ENCODE data around the gene PELI2.

Gene PELI2

GRCh38 chr14:56137849-56138248 lies 19.6 kb downstream of the PELI2 start:
- peaks cover 11% of the 10 kb centered on the region for H3K79me2 ChIP-seq
- H2AFZ ChIP-seq, result no peak overlapping the region
- H3K27ac ChIP-seq, result no peak overlapping the region
- H3K4me1 ChIP-seq, result peaks cover 3% of the 10 kb centered on the region
- no peak overlapping the region for H3K4me3 ChIP-seq (ENCODE audit: low read depth, low read length)
- no peaks in the 10 kb centered on the region for H3K9me3 ChIP-seq (ENCODE audit: control insufficient read depth, low read length)
- H3K4me2 ChIP-seq (ENCODE audit: low read length), result no peak overlapping the region
- no peaks in the 10 kb centered on the region for H3K27me3 ChIP-seq (ENCODE audit: control insufficient read depth, insufficient read depth, low read length)
- TF ChIP-seq CTCF (IDR thresholded peaks at IDR 0.05), result no peak
- H3K36me3 ChIP-seq (ENCODE audit: control insufficient read depth, insufficient read depth, low read length), result no peaks in the 10 kb centered on the region
- H3K9ac ChIP-seq, result no peak overlapping the region

- no peak overlapping the region for H3K27ac ChIP-seq
- H3K79me2 ChIP-seq, result peaks cover 11% of the 10 kb centered on the region
- no peaks in the 10 kb centered on the region for H3K27me3 ChIP-seq (ENCODE audit: control insufficient read depth, insufficient read depth, low read length)
- H3K4me2 ChIP-seq (ENCODE audit: low read length), result no peak overlapping the region
- no peaks in the 10 kb centered on the region for H3K9me3 ChIP-seq (ENCODE audit: control insufficient read depth, low read length)
- no peak overlapping the region for H2AFZ ChIP-seq
- H3K4me3 ChIP-seq (ENCODE audit: low read depth, low read length), result no peak overlapping the region
- no peak overlapping the region for H3K9ac ChIP-seq
- H3K4me1 ChIP-seq, result peaks cover 3% of the 10 kb centered on the region
- no peak for TF ChIP-seq CTCF (IDR thresholded peaks at IDR 0.05)
- no peaks in the 10 kb centered on the region for H3K36me3 ChIP-seq (ENCODE audit: control insufficient read depth, insufficient read depth, low read length)
Measured at GRCh38 chr14:56138928-56139327, 20.7 kb downstream of the PELI2 start.

- Histone ChIP-seq H3K27me3 (ENCODE audit: control insufficient read depth, insufficient read depth, low read length) (no peaks in the 10 kb centered on the region), H3K36me3 (ENCODE audit: control insufficient read depth, insufficient read depth, low read length) (no peaks in the 10 kb centered on the region), H3K9ac (no peak overlapping the region), H3K4me2 (ENCODE audit: low read length) (no peak overlapping the region), H3K79me2 (peaks cover 11% of the 10 kb centered on the region), H2AFZ (no peak overlapping the region), H3K27ac (no peak overlapping the region), H3K9me3 (ENCODE audit: control insufficient read depth, low read length) (no peaks in the 10 kb centered on the region), H3K4me3 (ENCODE audit: low read depth, low read length) (no peak overlapping the region), H3K4me1 (peaks cover 3% of the 10 kb centered on the region)
- TF ChIP-seq CTCF (IDR thresholded peaks at IDR 0.05), result no peak
Measured at GRCh38 chr14:56142314-56142713, 24.1 kb downstream of the PELI2 start.

GRCh38 chr14:56143025-56143424 lies 24.8 kb downstream of the PELI2 start:
- TF ChIP-seq CTCF (IDR thresholded peaks at IDR 0.05), result no peak
- H3K79me2 ChIP-seq, result peaks cover 7% of the 10 kb centered on the region
- H3K9me3 ChIP-seq (ENCODE audit: control insufficient read depth, low read length), result no peaks in the 10 kb centered on the region
- H3K4me3 ChIP-seq (ENCODE audit: low read depth, low read length), result no peak overlapping the region
- no peaks in the 10 kb centered on the region for H3K27me3 ChIP-seq (ENCODE audit: control insufficient read depth, insufficient read depth, low read length)
- H3K4me1 ChIP-seq, result no peaks in the 10 kb centered on the region
- no peak overlapping the region for H2AFZ ChIP-seq
- H3K36me3 ChIP-seq (ENCODE audit: control insufficient read depth, insufficient read depth, low read length), result no peaks in the 10 kb centered on the region
- H3K4me2 ChIP-seq (ENCODE audit: low read length), result no peak overlapping the region
- H3K27ac ChIP-seq, result no peak overlapping the region
- H3K9ac ChIP-seq, result no peak overlapping the region

GRCh38 chr14:56144176-56144575 lies 26.0 kb downstream of the PELI2 start:
- Histone ChIP-seq H3K36me3 (ENCODE audit: control insufficient read depth, insufficient read depth, low read length) (no peaks in the 10 kb centered on the region), H3K4me3 (ENCODE audit: low read depth, low read length) (no peak overlapping the region), H3K27ac (no peak overlapping the region), H3K9me3 (ENCODE audit: control insufficient read depth, low read length) (no peaks in the 10 kb centered on the region), H3K4me2 (ENCODE audit: low read length) (no peak overlapping the region), H2AFZ (no peak overlapping the region), H3K4me1 (no peaks in the 10 kb centered on the region), H3K9ac (no peak overlapping the region), H3K79me2 (peaks cover 5% of the 10 kb centered on the region), H3K27me3 (ENCODE audit: control insufficient read depth, insufficient read depth, low read length) (no peaks in the 10 kb centered on the region)
- no peak for TF ChIP-seq CTCF (IDR thresholded peaks at IDR 0.05)
